Activated T-helper 17 cell treated with anti-CD3 and anti-CD28 coated beads, Interleukin-2, amount 50 U/mL, for 72 hours (primary cell): ENCODE measurements around the gene FNIP1. TPM values are rescaled to one million over a fixed set of nuclear protein-coding genes. Genes with fewer than 3 reads are reported as not detected.
"Not testable (repeated sequence)": the region's sequence is repeated elsewhere in the genome, so short reads cannot be mapped to it uniquely, and the experiment has no call there.

Experiments
- ATAC-seq: fragments of 150-1000 bp; cut with Tn5 transposase; replicated peaks from 2 replicates; pipeline ENCODE4 v1.10.0; 2021; ENCODE audit warnings: mild to moderate bottlenecking, moderate library complexity
- H3K27ac Mint-ChIP-seq: one replicate; pipeline ENCODE4 v1.8.0; 2022; ENCODE audit warnings: mixed read lengths
- H3K27me3 Mint-ChIP-seq: one replicate; pipeline ENCODE4 v1.8.0; 2022; ENCODE audit warnings: mixed read lengths
- H3K36me3 Mint-ChIP-seq: one replicate; pipeline ENCODE4 v1.8.0; 2022; ENCODE audit warnings: low read depth, mild to moderate bottlenecking, mixed read lengths
- H3K4me1 Mint-ChIP-seq: one replicate; pipeline ENCODE4 v1.8.0; 2022; ENCODE audit warnings: mixed read lengths
- H3K4me3 Mint-ChIP-seq: one replicate; pipeline ENCODE4 v1.8.0; 2022; ENCODE audit warnings: mild to moderate bottlenecking, mixed read lengths
- H3K9me3 Mint-ChIP-seq: one replicate; pipeline ENCODE4 v1.8.0; 2022; ENCODE audit warnings: mixed read lengths
- total RNA-seq, 2 donors: library from RNA; stranded (reverse); gene quantifications; one replicate each; pipeline ENCODE4 v1.2.3, GENCODE V29; 2022

The FNIP1 gene
- total RNA-seq, 2 donors from 2014 or later, result 17.5 to 30.4 TPM

GRCh38 chr5:131617140-131617822, 179.5 kb downstream of the FNIP1 start:
- H3K36me3 Mint-ChIP-seq, result peaks cover 47% of the 10 kb centered on the region

GRCh38 chr5:131615957-131616356, 180.9 kb downstream of the FNIP1 start:
- no peaks in the 10 kb centered on the region for H3K9me3 Mint-ChIP-seq
- H3K27ac Mint-ChIP-seq, result peak overlapping the region; percentile 36
- H3K4me1 Mint-ChIP-seq, result peaks cover 28% of the 10 kb centered on the region
- peaks cover 35% of the 10 kb centered on the region for H3K36me3 Mint-ChIP-seq
- no peaks in the 10 kb centered on the region for H3K27me3 Mint-ChIP-seq
- no peak overlapping the region for H3K4me3 Mint-ChIP-seq
- no peak for ATAC-seq

More at GRCh38 chr5:131617140-131617822, 179.5 kb downstream of the FNIP1 start:
- Mint-ChIP-seq H3K4me1 (peaks cover 37% of the 10 kb centered on the region), H3K27me3 (no peaks in the 10 kb centered on the region), H3K9me3 (no peaks in the 10 kb centered on the region), H3K4me3 (no peak overlapping the region), H3K27ac (no peak overlapping the region)
- ATAC-seq, result no peak

GRCh38 chr5:131613423-131613822, 183.4 kb downstream of the FNIP1 start:
- H3K36me3 Mint-ChIP-seq, result peaks cover 19% of the 10 kb centered on the region

GRCh38 chr5:131611064-131611381, 185.8 kb downstream of the FNIP1 start:
- H3K27ac Mint-ChIP-seq, result no peak overlapping the region
- no peak for ATAC-seq
- peaks cover 5% of the 10 kb centered on the region for H3K36me3 Mint-ChIP-seq
- H3K4me1 Mint-ChIP-seq, result peaks cover 28% of the 10 kb centered on the region
- H3K4me3 Mint-ChIP-seq, result no peak overlapping the region
- H3K9me3 Mint-ChIP-seq, result no peaks in the 10 kb centered on the region
- no peaks in the 10 kb centered on the region for H3K27me3 Mint-ChIP-seq

More at GRCh38 chr5:131613423-131613822, 183.4 kb downstream of the FNIP1 start:
- no peaks in the 10 kb centered on the region for H3K27me3 Mint-ChIP-seq
- no peak overlapping the region for H3K27ac Mint-ChIP-seq
- no peak for ATAC-seq
- H3K4me1 Mint-ChIP-seq, result peaks cover 29% of the 10 kb centered on the region
- no peaks in the 10 kb centered on the region for H3K9me3 Mint-ChIP-seq
- H3K4me3 Mint-ChIP-seq, result no peak overlapping the region

- H3K27me3 Mint-ChIP-seq, result no peaks in the 10 kb centered on the region
- H3K27ac Mint-ChIP-seq, result no peak overlapping the region
- no peak for ATAC-seq
- peaks cover 5% of the 10 kb centered on the region for H3K36me3 Mint-ChIP-seq
- peaks cover 26% of the 10 kb centered on the region for H3K4me1 Mint-ChIP-seq
- H3K4me3 Mint-ChIP-seq, result no peak overlapping the region
- no peaks in the 10 kb centered on the region for H3K9me3 Mint-ChIP-seq
Measured at GRCh38 chr5:131610198-131611063, 186.4 kb downstream of the FNIP1 start.

- Mint-ChIP-seq H3K4me3 (no peak overlapping the region), H3K27me3 (no peaks in the 10 kb centered on the region), H3K9me3 (no peaks in the 10 kb centered on the region), H3K27ac (no peak overlapping the region), H3K36me3 (peaks cover 7% of the 10 kb centered on the region), H3K4me1 (peaks cover 33% of the 10 kb centered on the region)
- ATAC-seq, result no peak
Measured at GRCh38 chr5:131609774-131610173, 187.0 kb downstream of the FNIP1 start.

GRCh38 chr5:131608597-131608996, 188.2 kb downstream of the FNIP1 start:
- H3K4me3 Mint-ChIP-seq, result no peak overlapping the region
- no peak overlapping the region for H3K27ac Mint-ChIP-seq
- peaks cover 13% of the 10 kb centered on the region for H3K36me3 Mint-ChIP-seq
- no peaks in the 10 kb centered on the region for H3K27me3 Mint-ChIP-seq
- no peak for ATAC-seq
- no peaks in the 10 kb centered on the region for H3K9me3 Mint-ChIP-seq
- H3K4me1 Mint-ChIP-seq, result peaks cover 33% of the 10 kb centered on the region

- peaks cover 33% of the 10 kb centered on the region for H3K4me1 Mint-ChIP-seq
- no peak overlapping the region for H3K4me3 Mint-ChIP-seq
- peaks cover 11% of the 10 kb centered on the region for H3K36me3 Mint-ChIP-seq
- ATAC-seq, result no peak
- H3K27ac Mint-ChIP-seq, result no peak overlapping the region
- no peaks in the 10 kb centered on the region for H3K27me3 Mint-ChIP-seq
- H3K9me3 Mint-ChIP-seq, result no peaks in the 10 kb centered on the region
Measured at GRCh38 chr5:131607903-131608540, 188.8 kb downstream of the FNIP1 start.

GRCh38 chr5:131607418-131607817, 189.4 kb downstream of the FNIP1 start:
- Mint-ChIP-seq H3K27me3 (no peaks in the 10 kb centered on the region), H3K9me3 (no peaks in the 10 kb centered on the region)

GRCh38 chr5:131605086-131605485, 191.7 kb downstream of the FNIP1 start:
- Mint-ChIP-seq H3K9me3 (no peaks in the 10 kb centered on the region), H3K27ac (no peak overlapping the region), H3K27me3 (no peaks in the 10 kb centered on the region), H3K4me1 (peaks cover 33% of the 10 kb centered on the region), H3K36me3 (peaks cover 39% of the 10 kb centered on the region), H3K4me3 (no peak overlapping the region)
- no peak for ATAC-seq

More at GRCh38 chr5:131607418-131607817, 189.4 kb downstream of the FNIP1 start:
- Mint-ChIP-seq H3K27ac (no peak overlapping the region), H3K4me3 (no peak overlapping the region), H3K36me3 (peaks cover 16% of the 10 kb centered on the region), H3K4me1 (peaks cover 33% of the 10 kb centered on the region)
- ATAC-seq, result no peak

GRCh38 chr5:131595088-131596033, 201.5 kb downstream of the FNIP1 start:
- H3K4me3 Mint-ChIP-seq, result peak overlapping the region; percentile 65
- peaks cover 34% of the 10 kb centered on the region for H3K4me1 Mint-ChIP-seq
- H3K27ac Mint-ChIP-seq, result peak overlapping the region; percentile 61
- H3K9me3 Mint-ChIP-seq, result no peaks in the 10 kb centered on the region
- peaks cover 64% of the 10 kb centered on the region for H3K36me3 Mint-ChIP-seq
- ATAC-seq, result peak; percentile 85
- no peaks in the 10 kb centered on the region for H3K27me3 Mint-ChIP-seq

GRCh38 chr5:131593921-131594320, 202.9 kb downstream of the FNIP1 start:
- Mint-ChIP-seq H3K9me3 (no peaks in the 10 kb centered on the region), H3K36me3 (peaks cover 52% of the 10 kb centered on the region), H3K27ac (no peak overlapping the region), H3K4me3 (no peak overlapping the region), H3K27me3 (no peaks in the 10 kb centered on the region), H3K4me1 (peaks cover 34% of the 10 kb centered on the region)
- ATAC-seq, result no peak

GRCh38 chr5:131593436-131593835, 203.4 kb downstream of the FNIP1 start:
- H3K4me3 Mint-ChIP-seq, result not testable (repeated sequence)

More at GRCh38 chr5:131593436-131593835, 203.4 kb downstream of the FNIP1 start:
- H3K36me3 Mint-ChIP-seq, result peaks cover 52% of the 10 kb centered on the region
- H3K27ac Mint-ChIP-seq, result peak overlapping the region; percentile 10
- H3K4me1 Mint-ChIP-seq, result peaks cover 34% of the 10 kb centered on the region
- not testable (repeated sequence) for H3K27me3 Mint-ChIP-seq, ATAC-seq, H3K9me3 Mint-ChIP-seq
